GM18907 (cell line): Measurements from ENCODE around the gene PRDM11.

Source experiments
- ATAC-seq: cut with Tn5 transposase; IDR thresholded peaks from one replicate; pipeline ENCODE4 v1.9.1; 2021; ENCODE audit warnings: mild to moderate bottlenecking, moderate library complexity; ENCODE audit not compliant: unreplicated experiment

Gene PRDM11

DNA sequence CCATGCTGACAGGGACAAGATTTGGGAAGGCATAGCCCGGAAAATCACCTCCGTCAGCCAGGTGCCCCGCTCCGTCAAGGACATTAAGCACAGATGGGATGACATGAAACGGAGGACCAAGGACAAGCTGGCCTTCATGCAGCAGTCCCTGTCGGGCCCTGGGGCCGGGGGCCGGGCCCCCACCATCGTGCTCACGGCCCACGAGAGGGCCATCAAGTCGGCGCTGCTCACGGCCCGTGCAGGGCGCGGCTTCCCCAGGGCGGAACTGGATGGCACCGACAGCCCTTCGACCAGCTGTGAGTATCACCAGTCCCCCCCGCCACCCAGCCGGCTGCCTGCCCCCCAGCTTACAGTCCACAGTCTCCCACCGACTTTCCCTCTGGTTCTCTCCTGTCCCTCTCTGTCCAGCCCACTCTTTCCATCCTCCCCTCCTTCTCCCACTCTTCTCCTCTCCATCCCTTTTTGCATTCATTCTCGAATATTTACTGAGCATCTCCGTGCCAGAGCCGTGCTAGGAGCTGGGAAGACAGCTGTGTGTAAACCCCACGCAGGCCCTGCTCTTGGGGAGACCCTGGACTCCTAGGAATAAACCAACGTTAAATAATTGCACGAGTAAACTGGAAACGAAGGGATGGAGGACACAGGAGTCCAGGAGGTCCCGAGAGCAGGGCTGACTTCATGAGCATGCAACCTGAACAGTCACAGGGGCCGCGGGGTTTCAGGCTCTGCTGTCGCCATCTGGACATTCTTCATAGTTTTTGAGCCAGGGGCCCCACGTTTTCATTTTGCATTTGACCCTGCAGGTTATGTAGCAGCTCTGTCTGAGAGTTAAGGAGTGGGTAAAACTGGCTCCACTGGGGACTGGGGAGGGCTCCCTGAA is 62.8 kb downstream of the PRDM11 start:
- ATAC-seq = no peak

DNA sequence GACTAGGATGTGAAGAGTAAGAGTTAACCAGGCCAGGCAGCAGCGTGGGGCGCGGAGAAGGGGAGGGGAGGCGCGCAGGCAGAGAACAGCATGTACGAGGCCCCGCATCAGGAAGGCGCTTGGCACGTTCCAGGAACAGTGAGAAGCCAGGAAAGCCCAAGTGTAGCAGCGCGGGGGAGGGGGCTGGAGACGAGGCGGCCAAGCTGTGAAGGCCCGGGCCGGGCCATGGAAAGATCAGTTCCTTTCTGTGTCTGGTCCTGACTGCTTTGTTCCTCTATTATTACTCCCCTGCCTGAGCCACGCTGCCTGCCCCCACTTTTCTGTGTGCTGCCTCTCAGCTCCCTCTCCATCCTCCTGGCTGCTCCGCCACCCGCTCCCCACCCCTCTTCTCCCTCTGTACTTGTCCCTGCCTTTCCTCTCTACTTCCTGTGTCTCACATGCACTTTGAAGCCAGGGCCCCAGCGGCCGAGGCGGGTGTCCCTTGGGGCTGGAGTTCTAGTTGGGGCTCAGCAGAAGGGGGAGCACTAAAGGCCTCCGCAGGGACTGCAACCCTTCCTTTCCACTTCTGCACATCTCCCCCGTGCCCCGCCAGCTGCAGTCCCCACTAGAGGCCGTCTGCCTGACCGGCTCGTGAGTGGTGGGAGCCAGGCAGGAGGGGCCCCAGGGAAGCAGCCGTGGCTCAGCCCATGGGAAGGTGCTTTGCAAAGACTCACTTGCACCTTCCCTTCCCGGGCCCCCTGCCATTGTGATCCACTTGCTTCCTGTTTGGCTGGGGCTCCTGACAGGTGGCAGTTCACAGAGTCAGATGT is 63.7 kb downstream of the PRDM11 start:
- no peak for ATAC-seq

GRCh38 chr11:45210846-45211245 is 64.4 kb downstream of the PRDM11 start:
- ATAC-seq = no peak

DNA sequence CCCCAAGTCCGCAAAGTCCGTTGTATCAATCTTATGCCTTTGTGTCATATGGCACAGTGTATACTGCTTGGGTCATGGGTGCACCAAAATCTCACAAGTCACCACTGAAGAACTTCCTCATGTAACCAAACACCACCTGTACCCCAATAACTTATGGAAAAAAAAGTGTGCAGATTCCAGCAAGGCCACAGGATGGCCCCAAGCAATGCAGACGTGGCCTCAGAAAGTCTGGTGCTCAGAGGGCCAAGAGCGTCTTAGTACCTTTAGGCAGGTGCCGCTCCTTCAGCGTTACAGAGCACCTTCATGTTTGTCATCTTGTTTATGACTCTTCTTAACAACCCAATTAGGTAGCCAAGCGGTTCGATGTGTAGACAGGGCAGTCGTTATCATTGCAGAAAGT is 65.3 kb downstream of the PRDM11 start:
- ATAC-seq = no peak

DNA sequence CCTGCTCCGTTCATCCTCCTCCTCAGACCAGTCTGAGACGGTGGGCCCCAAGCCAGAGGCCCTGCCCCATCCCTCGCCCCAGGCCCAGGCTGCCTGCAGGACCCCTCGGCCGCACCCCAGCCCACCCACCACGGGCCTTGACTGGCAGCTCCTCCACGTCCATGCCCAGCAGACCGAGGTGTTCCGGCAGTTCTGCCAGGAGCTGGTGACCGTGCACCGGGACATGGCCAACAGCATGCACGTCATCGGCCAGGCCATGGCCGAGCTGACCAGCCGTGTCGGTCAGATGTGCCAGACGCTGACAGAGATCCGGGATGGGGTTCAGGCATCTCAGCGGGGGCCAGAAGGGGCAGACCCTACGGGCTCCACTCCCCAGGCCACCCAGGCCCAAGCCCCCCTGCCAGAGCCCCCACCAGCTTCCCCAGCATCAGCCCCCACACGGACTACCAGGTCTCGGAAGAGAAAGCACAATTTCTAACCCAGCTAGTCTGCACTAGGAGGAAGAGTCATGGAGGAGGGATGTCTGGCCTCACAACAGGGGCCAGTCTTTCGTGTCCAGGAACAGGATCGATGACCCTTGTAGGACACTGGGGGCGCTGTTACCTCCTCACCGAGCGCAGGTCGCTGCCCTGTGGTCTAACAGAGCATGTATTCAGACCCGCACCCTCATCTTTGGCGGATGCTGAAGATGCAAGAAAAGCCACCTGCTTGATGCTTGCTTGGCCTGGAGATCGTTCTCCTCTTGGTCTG is 66.3 kb downstream of the PRDM11 start:
- no peak for ATAC-seq

- no peak for ATAC-seq
These were observed 66.9 kb downstream of the PRDM11 start for GRCh38 chr11:45213316-45213665.

DNA sequence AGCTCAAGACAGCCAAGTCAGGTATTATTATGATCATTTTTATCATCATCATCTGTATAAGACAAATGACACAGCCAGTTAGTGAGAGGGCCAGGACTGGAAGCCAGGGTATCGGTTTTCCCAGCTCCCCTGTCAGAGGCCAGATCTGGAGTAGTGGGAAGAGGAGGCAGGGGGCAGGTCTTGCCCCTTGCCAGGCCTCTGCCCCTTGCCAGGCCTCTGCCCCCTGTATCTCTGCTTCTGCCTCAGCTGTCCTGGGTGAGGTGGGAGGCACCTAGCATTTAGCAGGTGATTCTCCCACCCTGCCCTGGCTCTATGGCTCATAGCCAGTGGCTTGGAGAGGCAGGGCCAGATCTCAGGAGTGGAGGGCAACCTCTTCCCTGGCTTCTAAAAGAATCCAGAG is 67.3 kb downstream of the PRDM11 start:
- ATAC-seq = no peak

DNA sequence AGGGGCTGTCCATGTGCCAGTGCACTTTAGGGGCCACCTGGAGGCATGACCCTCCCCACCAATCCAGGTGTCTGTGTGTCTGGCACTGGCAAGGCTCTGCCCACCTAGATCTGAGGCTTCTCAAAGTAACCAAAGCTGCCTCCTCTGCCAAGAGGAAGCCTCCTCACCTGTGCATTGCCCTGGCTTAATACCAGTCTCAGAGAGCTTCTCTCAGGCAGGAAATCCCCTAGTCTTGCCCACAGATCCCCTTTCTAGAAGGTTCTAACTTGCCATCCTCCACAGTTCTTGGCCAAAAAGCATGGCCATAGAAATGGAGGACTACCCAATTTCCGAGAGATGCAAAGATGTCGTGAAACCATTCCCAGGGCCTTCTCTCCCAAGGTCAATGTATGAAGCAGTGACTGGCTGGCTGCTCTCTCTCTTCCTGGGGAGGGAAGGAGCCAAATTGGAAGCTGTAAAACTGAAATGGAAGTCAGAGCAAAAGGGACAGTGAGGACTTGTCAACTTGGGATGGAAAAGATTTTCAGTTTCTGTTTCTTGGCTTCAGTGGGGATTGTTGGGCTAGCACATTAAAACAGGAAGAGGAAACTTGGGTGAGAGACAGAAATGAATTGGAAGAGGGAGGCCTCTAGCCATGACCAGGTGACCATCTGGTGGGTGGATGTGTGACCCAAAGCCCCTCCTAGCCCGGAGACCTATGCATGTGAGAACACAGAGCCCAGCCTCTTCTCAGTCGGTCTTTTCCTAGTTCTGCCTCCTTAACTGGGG is 68.8 kb downstream of the PRDM11 start:
- ATAC-seq = no peak

DNA sequence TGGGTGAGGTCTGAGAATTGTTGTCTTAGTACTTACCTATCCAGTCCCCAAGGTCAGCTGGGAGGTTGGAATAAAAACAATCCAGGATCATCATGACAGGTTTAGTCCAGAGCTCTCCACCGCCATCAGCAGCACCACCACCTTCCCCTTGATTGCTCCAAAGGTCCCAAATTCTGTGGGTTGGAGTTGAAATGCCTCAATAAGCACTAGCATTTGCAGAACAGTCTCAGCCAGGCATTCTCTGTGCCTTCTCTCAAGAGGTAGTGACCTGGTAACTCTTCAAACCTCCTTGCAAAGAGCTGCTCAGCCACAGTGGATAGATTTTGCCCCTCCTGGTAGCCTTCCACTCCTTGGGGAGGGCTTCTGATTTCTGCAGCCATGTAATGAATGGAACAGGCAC is 69.6 kb downstream of the PRDM11 start:
- ATAC-seq = no peak

GRCh38 chr11:45216901-45217300 is 70.5 kb downstream of the PRDM11 start:
- ATAC-seq = no peak

- no peak for ATAC-seq
These were observed 71.6 kb downstream of the PRDM11 start for GRCh38 chr11:45217991-45218390.

DNA sequence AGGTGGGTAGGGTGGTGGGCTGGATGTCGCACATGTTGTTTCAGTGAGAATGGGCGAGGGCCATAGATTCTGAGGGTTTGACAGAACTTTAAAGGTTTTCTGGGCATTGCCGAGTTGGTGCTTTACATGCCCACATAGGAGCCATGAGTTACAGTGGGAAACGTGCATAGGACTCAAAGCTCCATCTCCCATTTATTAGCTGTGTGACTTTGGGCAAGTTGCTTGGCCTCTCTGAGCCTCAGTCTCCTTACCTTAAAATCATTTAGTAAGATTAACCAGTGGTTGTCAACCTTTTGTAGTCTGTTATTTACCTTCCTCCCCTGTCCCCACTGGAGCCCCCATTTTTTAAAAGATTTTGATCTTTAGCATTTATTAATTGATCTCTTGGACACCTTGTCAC is 72.3 kb downstream of the PRDM11 start:
- ATAC-seq = no peak

DNA sequence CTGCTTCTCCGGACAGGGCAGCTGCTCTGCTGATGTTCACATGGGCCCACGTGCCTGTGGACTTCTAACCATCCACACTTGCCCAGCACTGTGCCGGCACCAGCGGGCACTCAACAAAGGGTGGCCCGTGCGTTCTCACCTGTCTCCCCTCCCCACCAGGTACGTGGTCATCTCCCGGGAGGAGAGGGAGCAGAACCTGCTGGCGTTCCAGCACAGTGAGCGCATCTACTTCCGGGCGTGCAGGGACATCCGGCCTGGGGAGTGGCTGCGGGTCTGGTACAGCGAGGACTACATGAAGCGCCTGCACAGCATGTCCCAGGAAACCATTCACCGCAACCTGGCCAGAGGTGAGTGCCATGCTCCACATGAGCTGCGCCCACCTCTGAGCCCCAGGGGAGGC is 73.0 kb downstream of the PRDM11 start:
- no peak for ATAC-seq

DNA sequence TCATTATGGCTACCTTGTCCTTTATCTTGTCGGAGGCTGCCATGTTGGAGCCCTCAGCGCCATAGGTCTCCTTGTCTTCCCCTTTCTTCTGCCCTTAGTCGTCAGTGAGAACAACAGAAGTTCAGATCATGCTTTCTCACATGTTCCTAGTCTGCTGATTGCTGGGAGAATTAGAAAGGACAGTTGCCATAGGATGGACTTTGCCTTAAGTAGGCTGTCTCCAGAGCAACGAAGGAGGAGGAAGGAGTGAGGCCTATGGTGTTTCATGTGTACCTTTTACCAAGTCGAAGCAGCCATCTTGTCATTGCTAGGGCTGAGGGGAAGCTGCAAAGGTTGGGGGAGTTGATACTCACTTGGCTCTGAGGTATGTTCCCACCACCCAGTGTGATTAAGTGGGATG is 77.1 kb downstream of the PRDM11 start:
- ATAC-seq = no peak

DNA sequence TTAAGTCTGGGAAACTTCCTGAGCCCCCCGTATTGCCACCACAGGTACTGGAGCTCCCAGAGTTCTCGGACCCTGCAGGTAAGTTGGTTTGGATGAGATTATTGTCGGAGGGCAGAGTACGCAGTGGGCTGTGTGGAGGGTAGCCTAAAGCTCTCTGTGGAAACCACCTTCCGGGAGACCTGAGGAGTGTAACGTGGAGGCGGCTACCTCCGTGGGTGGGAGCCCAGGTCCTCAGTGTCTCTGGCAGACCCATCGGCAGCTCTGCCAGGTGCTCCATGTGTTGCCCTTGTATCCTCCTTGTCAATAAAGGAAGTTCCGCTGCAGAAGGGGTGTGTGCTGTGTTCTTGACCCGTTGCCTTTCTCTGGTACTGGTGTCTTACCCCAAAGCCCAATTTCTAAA is 78.3 kb downstream of the PRDM11 start:
- no peak for ATAC-seq

- ATAC-seq = no peak
These were observed 78.8 kb downstream of the PRDM11 start for GRCh38 chr11:45225277-45225676.

DNA sequence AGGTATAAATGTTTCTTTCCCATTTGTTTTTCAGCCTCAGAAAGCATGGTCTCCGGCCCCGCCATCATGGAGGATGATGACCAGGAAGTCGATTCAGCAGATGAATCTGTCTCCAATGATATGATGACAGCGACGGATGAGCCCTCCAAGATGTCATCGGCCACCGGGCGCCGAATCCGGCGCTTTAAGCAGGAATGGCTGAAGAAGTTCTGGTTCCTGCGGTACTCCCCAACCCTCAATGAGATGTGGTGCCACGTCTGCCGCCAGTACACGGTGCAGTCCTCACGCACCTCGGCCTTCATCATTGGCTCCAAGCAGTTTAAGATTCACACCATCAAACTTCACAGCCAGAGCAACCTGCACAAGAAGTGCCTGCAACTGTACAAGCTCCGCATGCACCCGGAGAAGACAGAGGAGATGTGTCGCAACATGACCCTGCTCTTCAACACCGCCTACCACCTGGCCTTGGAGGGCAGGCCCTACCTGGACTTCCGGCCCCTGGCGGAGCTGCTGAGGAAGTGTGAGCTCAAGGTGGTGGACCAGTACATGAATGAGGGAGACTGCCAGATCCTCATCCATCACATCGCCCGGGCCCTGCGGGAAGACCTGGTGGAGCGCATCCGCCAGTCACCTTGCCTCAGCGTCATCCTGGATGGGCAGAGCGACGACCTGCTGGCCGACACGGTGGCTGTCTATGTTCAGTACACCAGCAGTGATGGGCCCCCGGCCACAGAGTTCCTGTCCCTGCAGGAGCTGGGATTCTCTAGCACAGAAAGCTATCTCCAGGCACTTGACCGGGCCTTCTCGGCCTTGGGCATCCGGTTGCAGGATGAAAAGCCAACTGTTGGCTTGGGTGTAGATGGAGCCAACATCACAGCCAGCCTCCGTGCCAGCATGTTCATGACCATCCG is 79.8 kb downstream of the PRDM11 start:
- no peak for ATAC-seq

DNA sequence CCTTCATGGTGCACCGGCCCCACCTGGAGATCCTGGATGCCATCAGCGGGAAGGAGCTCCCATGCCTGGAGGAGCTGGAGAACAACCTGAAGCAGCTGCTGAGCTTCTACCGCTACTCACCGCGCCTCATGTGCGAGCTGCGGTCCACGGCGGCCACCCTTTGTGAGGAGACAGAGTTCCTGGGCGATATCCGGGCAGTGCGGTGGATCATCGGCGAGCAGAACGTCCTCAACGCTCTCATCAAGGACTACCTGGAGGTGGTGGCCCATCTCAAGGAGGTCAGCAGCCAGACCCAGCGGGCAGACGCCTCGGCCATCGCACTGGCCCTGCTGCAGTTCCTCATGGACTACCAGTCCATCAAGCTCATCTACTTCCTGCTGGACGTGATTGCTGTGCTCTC is 80.5 kb downstream of the PRDM11 start:
- no peak for ATAC-seq

DNA sequence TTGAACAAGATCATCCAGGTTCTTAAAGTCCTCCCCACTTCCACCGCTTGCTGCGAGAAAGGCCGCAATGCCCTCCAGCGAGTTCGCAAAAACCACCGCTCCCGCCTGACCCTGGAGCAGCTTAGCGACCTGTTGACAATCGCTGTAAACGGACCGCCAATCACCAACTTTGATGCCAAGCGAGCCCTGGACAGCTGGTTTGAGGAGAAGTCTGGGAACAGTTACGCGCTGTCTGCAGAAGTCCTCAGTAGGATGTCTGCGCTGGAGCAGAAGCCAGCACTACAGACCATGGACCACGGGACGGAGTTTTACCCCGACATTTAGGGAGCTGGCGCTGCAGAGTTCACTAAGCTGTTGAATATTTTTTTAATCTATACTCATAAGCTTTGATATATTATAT is 81.4 kb downstream of the PRDM11 start:
- no peak for ATAC-seq
